Prostate gland (tissue), 2 donors: ENCODE results near the gene DACT2.

Experiments used
- CTCF ChIP-seq, 4 experiments: fragments of 200-600 bp in 2 of 4; fragments of 450-650 bp in 2 of 4; sonication (generic) in 2 of 4; IDR thresholded peaks; 1 replicate in 3 of 4; 2 replicates in 1 of 4; pipeline ENCODE4 v1.5.1; 2016 to 2019; ENCODE audit warnings: antibody characterized with exemption in 4 of 4, mild to moderate bottlenecking in 2 of 4, moderate library complexity in 2 of 4
- POLR2A ChIP-seq: fragments of 450-650 bp; IDR thresholded peaks from one replicate; pipeline ENCODE4 v1.6.1; 2016; ENCODE audit warnings: antibody characterized with exemption, mild to moderate bottlenecking
- POLR2AphosphoS5 ChIP-seq: sonication (generic); formaldehyde crosslinking; IDR thresholded peaks from one replicate; pipeline ENCODE4 v1.6.1; 2017; ENCODE audit warnings: antibody characterized with exemption

DNA sequence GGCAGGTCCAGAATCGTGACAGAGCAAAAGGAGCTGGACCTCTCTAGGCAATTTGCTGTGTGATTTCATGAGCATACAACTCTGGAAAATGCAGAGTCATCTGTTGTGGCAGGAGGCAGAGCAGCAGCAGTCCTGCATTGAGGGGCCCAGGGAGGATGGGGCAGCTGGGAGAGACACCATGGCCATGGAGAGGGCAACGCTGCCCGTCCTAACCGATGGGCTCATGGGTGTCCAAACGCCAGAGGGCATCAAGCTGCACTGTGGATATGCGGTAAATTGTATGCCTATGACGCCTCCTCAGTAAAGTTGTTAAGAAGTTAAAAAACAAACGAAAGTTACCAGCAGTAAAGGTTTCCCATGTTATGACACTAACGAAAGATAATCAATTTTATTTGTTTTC, 42.2 kb upstream of the DACT2 start:
- TF ChIP-seq CTCF (IDR thresholded peaks at IDR 0.05) (no peak), POLR2A (no peak), POLR2AphosphoS5 (no peak)
